Pulmonary artery endothelial cell (primary cell): Measurements from ENCODE around the gene WDR18. TPM values are rescaled to one million over a fixed set of nuclear protein-coding genes. Genes with fewer than 3 reads are reported as not detected.
"Not testable (repeated sequence)": the region's sequence is repeated elsewhere in the genome, so short reads cannot be mapped to it uniquely, and the experiment has no call there.

Experiments used
- DNase-seq: peaks from one replicate; pipeline ENCODE4 v3.0.0-alpha.2; 2011; ENCODE audit warnings: low read depth, low spot score
- total RNA-seq: library from RNA; depleted of rRNA; stranded (reverse); fragments of >200 nt; gene quantifications from 2 replicates; pipeline ENCODE4 v1.2.3, GENCODE V29; 2014

The WDR18 gene
- total RNA-seq, 1 donor from 2014 or later = 106 TPM

DNA sequence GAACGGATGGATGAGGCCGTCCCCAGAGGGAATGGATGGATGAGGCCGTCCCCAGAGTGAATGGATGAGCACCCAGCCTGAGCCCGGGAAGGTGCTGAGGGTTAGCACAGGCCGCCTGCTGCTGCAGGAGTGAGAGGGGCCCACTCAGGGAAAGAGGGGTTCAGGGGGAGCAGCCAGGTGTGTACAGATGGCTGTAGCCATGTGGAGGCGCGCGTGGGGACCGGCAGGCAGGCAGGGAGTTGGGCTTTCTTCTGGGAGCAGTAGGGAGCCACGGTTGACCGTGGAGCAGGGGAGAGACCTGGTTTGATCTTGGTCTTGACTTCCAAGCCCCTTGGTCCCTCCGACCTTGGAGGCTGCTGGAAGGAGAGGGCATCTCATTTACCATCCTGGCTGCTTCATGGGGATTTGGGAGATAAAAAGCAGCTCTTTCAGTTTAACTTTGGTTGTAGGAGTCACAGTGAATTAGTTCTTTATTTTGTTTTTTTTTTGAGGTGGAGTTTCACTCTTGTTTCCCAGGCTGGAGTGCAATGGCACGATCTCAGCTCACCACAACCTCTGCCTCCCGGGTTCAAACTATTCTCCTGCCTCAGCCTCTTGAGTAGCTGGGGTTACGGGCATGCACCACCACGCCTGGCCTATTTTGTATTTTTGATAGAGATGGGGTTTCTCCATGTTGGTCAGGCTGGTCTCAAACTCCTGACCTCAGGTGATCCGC is 33.6 kb upstream of the WDR18 start:
- no peak for DNase-seq

DNA sequence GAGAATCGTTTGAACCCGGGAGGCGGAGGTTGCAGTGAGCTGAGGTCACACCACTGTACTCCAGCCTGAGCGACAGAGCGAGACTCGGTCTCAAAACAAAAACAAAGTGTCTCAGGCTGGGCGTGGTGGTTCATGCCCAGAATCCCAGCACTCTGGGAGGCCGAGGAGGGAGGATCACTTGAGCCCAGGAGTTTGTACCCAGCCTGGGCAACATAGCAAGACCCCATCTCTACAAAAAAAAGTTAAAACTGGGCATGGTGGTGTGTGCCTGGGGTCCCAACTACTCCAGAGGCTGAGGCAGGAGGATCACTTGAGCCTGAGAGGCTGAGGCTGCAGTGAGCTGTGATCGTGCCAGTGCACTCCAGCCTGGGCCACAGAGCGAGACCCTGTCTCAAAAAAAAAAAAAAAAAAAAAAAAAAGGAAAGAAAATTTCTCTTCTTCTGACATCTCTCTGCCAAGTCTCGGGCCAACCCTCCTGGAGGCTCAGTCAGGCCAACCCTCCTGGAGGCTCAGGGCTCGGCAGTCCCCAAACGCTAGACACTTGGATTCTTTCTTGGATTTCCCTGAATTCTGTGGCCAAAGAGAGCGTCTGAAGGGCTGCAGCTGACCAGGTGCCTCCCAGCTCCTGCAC is 32.0 kb upstream of the WDR18 start:
- DNase-seq = no peak

DNA sequence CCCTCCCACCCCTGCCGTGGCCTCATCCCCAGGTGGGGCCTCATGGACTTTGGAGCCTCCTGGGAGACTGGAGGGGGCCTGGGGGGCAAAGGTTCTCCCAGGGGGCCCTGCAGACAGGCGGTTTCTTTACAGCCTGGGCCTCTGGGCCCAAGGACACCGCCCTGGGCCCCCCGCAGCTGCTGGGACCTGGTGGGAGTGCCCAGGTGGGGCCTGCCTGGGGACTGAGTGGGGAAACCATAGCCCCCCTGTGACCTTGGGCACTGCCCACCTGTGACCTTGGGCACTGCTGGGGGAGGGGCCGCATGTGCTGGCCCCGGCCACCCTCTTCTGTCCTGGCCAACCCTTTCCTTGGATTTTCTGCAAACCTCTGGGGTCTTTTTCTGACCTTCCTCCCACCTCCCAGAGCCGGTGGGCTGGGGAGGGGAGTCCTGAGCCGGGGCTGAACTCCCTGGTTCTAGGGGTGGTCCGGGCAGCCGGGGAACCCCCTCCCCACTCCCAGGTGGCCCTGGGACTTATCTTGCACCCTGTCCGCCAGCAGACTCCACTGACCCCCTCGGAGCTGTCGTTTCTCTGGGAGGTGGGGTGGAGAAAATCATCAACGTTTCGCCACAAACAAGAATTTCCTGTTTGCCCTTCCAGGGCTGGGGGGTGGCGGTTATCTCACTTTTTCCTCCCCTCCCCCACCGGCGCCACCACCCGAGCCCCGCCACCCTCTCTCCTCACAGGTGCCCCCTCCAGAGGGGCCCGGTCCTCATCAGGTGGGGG is 31.3 kb upstream of the WDR18 start:
- no peak for DNase-seq

DNA sequence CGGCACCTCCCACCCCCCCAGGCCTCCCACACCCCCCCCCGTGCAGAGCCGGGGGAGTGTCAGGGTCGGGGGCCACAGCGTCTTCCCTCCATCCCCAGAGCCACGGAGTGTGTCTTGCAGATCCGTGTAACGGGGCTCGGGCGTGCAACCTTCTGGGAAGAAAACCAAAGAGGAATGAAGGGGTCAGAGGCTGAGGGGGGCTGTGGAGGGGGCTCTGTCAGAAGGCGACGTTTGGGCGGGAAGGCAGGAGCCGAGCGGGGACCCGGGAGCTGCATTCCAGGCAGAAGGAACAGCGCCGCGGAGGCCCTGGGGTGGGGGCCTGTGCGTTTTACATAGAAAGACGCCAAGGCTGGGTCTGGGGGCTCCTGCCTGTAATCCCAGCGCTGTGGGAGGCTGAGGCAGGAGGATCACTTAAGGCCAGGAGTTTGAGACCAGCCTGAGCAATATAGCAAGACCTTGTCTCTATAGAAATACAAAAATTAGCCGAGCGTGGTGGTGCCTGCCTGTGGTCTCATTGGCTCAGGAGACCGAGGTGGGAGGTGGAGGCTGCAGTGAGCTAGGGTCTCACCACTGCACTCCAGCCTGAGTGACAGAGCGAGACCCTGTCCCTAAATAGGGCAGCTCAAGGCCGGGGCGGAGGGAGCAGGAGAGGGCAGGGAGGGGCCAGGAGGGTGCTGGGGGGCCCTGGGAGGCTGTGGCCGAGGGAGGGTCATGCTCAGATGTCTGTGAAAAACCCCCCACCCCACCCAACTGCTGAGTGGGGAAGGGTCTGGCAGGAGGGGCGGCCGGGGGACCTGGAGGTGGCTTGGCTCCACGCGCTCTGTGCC is 30.5 kb upstream of the WDR18 start:
- no peak for DNase-seq

DNA sequence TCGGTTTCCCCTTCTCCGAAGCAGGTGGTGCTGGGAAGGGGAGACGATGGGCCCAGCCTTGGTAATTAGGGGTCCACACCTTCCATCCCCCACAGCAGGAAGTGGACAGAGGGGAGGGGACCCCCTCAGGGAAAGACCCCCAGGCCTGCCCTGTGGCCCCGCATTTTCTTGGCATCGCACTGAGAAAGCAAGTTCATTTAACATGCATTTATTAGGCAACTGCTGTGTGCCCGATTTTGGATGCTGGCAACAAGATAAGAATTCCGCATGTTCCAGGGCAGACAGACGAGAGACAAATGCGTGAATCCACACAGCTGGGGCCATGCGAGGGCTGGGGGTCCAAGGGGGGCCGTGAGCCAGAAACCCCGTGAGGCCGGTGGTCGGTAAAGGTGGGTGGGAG is 29.9 kb upstream of the WDR18 start:
- DNase-seq = no peak

DNA sequence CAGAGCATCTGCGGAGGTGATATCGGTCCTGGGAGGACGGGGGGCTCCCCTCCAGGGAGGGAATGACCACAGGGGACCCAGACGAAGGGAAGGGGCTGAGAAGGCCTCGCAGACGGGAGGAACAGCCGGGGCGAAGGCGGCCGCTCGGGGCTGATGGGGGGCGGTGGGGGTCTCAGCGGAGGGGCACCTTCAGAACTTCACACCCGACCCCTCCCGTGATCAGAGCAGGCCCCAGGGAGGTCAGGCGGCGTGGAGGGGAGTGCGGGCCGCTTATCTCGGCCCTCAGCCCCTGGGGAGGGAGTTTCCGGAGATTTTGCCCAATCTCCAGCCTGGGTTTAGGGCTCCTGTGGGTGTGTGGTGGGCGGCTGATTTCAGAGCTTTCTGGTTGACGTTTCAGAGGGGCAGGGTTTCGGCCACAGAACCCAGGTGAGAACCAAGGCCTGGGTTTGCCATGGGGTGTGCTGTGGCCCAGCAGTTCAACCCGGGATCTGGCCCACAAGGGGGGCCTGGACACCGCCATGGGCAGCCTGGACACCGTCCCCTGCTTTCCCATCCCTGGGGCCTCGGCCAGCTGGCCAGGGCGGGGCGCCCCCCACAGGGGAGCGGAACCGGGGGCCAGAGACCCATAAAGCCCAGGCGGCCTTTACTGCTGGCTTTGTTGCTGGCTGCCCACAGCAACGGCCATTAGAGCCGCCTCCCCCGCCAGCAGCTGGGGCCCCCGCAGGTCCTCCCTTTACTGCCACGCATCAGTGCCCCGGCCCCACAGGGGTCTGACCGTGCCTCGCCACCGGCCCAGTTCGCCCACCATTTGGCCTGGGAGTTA is 29.3 kb upstream of the WDR18 start:
- DNase-seq = no peak

DNA sequence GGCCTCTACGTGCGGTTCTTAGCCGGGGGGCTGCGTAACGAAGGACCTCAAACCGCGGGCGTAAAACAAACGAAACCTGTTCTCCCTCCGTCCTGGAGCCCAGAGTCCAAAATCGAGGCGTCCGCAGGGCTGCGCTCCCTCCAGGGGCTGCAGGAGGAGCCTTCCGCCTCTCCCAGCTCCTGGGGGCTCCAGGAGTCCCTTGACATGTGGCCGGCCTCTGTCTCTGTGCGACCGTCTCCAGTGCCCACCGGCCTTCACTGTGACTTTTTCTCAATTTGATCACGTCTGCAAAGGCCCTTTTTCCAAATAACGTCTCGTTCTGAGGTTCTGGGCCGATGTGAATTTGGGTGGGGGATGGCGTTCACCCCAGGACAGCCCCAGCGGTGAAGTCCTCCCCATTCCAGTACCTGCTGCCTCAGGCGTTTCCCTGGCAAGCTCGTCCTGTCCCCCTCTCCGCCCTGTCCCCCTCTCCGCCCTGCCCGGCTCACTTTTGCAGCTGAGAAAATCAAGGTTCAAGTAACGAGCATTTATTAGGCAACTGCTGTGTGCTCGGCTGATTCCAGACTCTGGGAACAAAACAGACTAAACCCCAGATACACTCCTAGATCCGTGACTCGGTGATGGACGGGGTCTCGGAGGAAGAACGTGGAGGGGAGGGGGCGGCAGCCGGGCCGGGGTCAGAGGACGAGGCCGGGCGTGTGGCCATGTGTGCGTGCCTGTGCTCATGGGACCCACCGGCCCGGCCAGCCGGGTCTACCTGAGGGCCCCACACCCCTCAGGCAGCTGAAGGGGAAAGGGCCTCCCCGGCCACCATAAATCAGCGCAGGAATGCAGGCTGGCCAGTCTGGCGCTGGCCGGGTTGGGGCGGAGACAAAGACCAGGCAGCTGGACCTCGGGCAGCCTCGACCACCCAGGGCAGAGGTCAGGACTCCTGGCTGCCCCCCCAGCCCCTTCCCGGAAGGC is 28.1 kb upstream of the WDR18 start:
- DNase-seq = no peak

DNA sequence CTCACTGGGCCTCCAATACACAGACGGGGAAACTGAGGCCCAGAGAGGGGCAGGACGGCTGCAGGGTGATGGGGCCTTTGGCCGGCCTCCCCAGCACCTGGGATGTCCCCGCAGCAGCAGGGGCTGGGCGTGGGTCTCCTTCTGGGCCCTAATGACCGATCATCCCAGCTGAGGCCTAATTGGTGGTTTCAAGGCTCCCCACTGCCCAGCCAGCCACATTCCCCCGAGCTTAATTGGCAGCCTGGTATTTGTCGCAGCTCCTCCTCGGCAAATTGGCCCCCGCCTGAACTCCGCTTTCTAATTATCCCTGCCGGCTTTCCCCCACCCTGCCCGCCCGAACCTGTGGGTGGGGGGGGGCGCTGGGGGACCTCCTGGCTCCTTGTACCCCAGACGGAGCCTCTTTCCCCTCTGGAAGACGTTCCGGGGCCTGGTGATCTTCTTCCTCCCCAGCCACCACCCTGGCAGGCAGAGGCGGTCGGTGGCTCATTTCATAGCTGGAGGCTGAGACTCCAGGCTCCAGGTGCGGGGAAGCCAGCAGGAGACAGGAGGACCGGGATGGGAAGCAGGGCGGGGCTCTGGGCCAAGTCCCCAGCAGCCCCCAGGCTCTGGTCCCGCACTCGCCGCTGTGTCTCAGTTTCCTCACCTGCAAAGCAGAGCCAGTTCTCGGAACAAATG is 27.2 kb upstream of the WDR18 start:
- no peak for DNase-seq

DNA sequence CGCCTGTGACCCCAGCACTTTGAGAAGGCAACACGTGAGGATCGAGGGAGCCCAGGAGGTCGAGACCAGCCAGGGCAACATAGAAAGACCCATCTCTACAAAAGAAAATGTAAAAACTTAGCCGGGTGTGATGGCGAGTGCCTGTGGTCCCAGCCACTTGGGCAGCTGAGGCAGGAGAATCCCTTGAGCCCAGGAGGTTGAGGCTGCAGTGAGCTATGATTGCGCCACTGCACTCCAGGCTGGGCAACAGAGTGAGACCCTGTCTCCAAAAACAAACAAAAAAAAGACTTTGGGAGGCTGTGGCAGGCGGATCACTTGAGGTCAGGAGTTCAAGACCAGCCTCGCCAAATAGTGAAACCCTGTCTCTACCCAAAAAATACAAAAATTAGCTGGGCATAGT is 26.6 kb upstream of the WDR18 start:
- DNase-seq = not testable (repeated sequence)

DNA sequence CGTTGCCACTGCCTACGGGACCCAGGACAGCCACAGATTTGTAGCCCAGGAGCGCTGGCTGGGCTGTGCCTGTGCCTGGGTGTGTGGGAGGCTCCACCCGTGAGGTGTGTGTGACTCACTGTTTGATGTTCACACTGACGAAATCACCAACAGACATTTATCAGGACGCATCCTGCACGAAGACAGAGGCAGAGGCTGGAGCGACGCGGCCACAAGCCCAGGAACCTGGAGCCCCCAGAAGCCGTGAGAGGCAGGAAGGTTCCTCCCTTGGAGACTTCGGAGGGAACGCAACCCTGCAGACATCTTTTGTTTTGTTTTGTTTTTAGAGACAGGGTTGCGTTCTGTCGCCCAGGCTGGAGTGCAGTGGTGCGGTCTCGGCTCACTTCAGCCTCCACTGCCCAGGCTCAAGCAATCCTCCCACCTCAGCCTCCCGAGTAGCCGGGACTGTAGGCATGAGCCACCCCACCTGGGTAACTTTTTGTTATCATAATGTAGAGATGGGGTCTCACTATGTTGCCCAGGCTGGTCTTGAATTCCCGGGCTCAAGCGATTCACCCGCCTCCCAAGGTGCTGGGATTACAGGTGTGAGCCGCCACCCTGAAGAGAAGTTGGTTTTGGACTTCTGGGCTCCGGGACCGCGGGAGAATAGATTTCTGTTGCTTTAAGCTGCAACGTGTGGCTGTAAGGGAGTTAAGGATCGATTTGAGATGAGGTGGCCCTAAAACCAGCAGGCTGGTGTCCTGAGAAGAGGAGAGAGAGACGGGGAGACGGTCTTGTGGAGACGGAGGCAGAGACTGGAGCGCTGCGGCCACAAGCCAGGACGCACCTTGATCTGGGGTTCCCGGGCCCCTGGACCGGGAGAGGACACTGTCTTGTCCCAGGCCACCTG is 24.9 kb upstream of the WDR18 start:
- DNase-seq = no peak

DNA sequence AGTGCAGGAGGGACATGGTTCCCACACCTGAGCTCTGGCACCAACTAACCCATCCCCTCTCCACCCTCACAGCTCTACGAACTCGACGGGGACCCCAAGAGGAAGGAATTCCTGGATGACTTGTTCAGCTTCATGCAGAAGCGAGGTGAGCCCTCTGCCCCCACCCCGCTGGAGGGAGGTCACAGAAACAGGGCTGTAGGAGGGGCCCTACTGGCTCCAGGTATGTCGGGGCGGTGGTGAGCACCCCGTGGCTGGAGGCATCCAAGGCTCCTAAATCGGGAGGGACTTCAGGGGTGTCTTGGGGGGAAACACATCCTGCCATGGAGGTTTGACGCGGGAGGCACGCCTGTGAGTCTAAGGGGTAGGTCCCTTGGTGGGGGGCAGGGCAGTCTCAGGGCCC is 24.1 kb upstream of the WDR18 start:
- DNase-seq = no peak

DNA sequence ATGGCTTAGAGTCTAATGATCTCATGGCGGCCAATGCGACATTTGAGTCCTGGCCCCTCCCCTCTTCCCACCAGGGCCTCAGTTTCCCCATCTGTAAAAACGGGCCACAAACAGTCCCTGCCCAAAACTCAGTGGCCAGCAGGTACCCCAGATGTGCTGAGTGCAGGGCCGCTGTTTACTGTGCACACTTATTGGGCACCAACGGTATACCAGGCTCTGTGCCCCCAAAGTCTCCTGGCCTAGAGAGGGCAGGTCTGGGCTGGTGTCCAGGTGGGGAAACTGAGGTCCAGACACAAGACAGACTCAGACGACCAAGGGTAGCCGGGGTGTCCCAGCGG is 23.6 kb upstream of the WDR18 start:
- DNase-seq = no peak

DNA sequence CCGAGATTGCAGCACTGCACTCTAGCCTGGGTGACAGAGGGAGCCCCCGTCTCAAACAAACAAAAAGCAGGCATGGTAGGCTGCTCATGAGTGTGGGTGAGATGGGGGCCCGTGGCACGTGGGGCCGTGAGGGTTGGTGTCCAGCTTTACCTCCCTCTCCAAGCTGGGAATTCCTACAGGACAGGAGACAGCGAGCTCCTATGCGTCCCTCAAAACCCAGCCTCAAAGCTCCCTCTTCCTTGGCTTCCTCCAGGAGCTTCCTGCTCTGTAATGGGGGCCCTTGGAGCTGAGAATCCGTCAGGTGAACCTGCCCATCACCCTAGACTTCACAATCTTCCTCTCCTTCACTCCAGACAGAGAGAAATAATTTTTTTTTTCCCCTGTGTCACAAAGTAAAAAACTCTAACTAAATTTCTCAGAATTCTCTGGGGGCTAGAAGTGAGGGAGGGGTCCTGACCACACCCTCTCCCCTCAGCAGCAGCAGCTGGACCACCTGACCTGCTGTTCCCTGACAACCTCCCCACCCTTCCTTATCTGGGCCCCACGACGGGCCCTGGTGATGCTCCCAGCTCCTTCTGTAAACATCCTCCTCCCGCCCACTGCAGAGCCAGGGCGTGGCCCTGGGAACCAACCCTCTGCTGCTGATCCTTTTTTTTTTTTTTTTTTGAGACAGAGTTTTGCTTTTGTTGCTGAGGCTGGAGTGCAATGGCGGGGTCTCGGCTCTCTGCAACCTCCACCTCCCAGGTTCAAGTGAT is 22.1 kb upstream of the WDR18 start:
- DNase-seq = no peak

DNA sequence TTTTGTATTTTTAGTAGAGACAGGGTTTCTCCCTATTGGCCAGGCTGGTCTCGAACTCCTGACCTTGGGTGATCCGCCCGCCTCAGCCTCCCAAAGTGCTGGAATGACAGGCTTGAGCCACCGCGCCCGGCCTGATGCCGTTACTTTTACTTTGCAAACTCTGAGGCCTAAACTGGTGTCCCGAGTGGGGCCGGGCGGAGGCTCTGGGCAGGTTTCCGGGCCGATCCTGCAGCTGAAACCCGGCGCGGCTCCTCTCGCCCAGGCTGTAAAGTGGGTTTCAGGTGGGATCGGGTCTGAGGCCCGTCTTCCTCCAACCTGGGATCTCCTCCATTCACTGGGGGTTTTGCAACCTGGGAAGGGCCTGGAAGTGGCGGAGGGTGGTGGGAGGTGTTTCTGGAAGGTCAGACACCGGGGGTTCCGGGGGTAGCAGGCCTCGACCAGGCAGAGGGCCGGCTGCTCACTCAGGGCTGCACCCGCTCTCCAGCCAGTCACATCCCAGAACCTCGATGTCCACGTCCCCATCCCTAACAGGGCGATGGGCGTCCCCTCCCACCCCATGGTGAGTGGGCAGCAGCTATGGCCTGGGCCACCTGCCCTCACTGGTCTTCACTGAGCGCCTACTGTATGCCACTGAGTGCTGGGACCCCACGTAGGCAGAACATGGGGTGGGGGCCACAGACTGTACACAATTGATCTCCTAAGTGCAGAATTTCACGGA is 21.3 kb upstream of the WDR18 start:
- no peak for DNase-seq

DNA sequence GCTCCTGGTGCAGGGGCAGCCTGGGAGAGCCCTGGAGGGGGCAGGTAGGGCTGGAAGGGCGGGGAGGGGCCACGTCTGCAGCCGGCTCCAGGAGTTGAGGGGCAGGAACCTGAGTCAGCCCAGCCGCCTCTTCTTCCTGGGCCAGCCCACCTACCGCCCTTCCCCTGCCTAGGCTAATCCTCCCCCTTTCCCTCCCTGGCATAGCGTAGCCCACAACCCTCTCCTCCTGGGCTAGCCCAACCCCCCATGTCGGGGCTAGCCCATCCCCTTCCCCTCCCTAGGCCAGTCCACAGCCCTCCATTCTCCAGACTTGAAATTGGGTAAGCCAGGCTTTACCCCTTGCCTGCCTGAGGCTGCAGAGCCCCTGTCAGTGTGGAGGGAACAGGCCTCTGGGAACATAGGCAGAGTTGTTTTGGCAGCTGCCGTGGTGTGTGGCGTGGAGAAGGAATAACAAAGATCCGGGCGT is 20.6 kb upstream of the WDR18 start:
- no peak for DNase-seq

DNA sequence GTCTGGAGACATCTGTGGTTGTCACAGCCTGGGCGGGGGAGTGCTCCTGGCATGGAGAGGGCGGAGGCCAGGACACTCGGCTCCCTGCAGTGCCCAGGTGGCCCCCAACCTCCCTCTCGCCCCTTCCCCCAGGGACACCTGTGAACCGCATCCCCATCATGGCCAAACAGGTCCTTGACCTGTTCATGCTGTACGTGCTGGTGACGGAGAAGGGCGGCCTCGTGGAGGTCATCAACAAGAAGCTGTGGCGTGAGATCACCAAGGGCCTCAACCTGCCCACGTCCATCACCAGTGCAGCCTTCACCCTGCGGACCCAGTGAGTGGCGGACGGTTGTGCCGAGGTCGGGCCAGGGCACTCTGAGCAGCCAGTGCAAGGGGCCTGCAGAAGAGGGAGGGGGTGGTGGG is 20.0 kb upstream of the WDR18 start:
- no peak for DNase-seq
